K562 (cell line): ENCODE results near the gene CDIPT. TPM values are rescaled to one million over a fixed set of nuclear protein-coding genes. Genes with fewer than 3 reads are reported as not detected.

ENCODE experiments used
- AFF1 ChIP-seq, 2 experiments: fragments of 450-650 bp; IDR thresholded peaks; 2 replicates each; pipeline ENCODE4 v1.6.1; 2018; ENCODE audit warnings: mild to moderate bottlenecking in 2 of 2, low read depth in 1 of 2; ENCODE audit not compliant: partially characterized antibody in 2 of 2
- ARID2 ChIP-seq: fragments of 450-650 bp; IDR thresholded peaks from 2 replicates; pipeline ENCODE4 v1.6.1; 2017; ENCODE audit warnings: antibody characterized with exemption, mild to moderate bottlenecking
- MBD1 ChIP-seq: fragments of 250-450 bp; sonication (Bioruptor Pico); IDR thresholded peaks from 2 replicates; pipeline ENCODE4 v1.8.0; 2022; ENCODE audit warnings: inconsistent platforms
- POLR2B ChIP-seq: fragments of 450-650 bp; IDR thresholded peaks from 2 replicates; pipeline ENCODE4 v1.6.1; 2018; ENCODE audit warnings: low read depth; ENCODE audit not compliant: partially characterized antibody
- RBBP5 ChIP-seq: fragments of 200-600 bp; sonication (generic); IDR thresholded peaks from 2 replicates; pipeline ENCODE4 v1.6.1; 2012; ENCODE audit warnings: borderline replicate concordance, mild to moderate bottlenecking, low read length, control low read depth, inconsistent platforms; ENCODE audit not compliant: insufficient read depth, poor library complexity, severe bottlenecking
- ZBTB40 ChIP-seq, 2 experiments: fragments of 450-650 bp in 1 of 2; sonication (generic) in 1 of 2; formaldehyde crosslinking in 1 of 2; IDR thresholded peaks; 2 replicates each; pipeline versions ENCODE4 v1.7.1 to v1.9.0; 2016 to 2022; ENCODE audit warnings: inconsistent platforms in 1 of 2, mild to moderate bottlenecking in 1 of 2, missing genetic modification reagents in 1 of 2
- polyA plus RNA-seq, 8 experiments: library from polyadenylated mRNA; depleted of rRNA in 4 of 8; stranded (reverse) in 5 of 8; unstranded in 3 of 8; fragments of >200 nt; fragmentation: Nextera tagmentation in 2 of 8; fragmentation: Illumina TruSeq in 1 of 8; extraction: Ambion mirVana in 2 of 8; extraction: Trizol in 1 of 8; gene quantifications; 2 replicates each; pipeline versions ENCODE4 v1.2.1 to v1.2.3, GENCODE V29; 2011 to 2014; ENCODE audit warnings: inconsistent platforms in 1 of 8, missing spikeins in 1 of 8
- total RNA-seq, 7 experiments: library from RNA; depleted of rRNA in 6 of 7; stranded (reverse); fragments of >200 nt in 6 of 7; fragmentation: Illumina TruSeq in 2 of 7; extraction: Trizol in 2 of 7; gene quantifications; 2 replicates each; pipeline versions ENCODE4 v1.2.1 to v1.2.3, GENCODE V29; 2011 to 2021; ENCODE audit warnings: low replicate concordance in 1 of 7
- TF ChIP-seq, protein P1 (sequence below), 3 experiments: IDR thresholded peaks in 2 of 3; conservative IDR thresholded peaks in 1 of 3; 2 replicates each; pipeline ENCODE4 v1.5.1; 2011 to 2012; ENCODE audit warnings: low read length in 3 of 3, mild to moderate bottlenecking in 3 of 3, control low read depth in 2 of 3, improper control_type of control experiment in 1 of 3, inconsistent platforms in 1 of 3, low read depth in 1 of 3, mixed read lengths in 1 of 3, moderate library complexity in 1 of 3; ENCODE audit not compliant: insufficient read depth in 2 of 3

The CDIPT gene
- total and polyA plus RNA-seq, 9 of the 15 experiments (the other 6 are each of a cell fraction or from before 2014, with no cell fraction given), result 1.3 to 37.0 (median 23.0) TPM

GRCh38 chr16:29816694-29817441 is 46.2 kb downstream of the CDIPT start (continued):
- no peak for TF ChIP-seq ZBTB40 (IDR thresholded peaks at IDR 0.05)
- no peak for TF ChIP-seq ZBTB40 (CRISPR knock-in tag; IDR thresholded peaks at IDR 0.05)
- no peak for TF ChIP-seq MBD1 (CRISPR knock-in tag)
- TF ChIP-seq AFF1 (IDR thresholded peaks at IDR 0.05; ENCODE audit: low read depth in 1 of 2, partially characterized antibody in 2 of 2), result peak in 1 of 2 experiments; percentile 44
- no peak for TF ChIP-seq POLR2B
- 0 out of 2 replicates have a peak, but pooled peaks have one; percentile 29 for TF ChIP-seq ARID2
- TF ChIP-seq RBBP5, result peak; percentile 72
- TF ChIP-seq, protein P1, sequence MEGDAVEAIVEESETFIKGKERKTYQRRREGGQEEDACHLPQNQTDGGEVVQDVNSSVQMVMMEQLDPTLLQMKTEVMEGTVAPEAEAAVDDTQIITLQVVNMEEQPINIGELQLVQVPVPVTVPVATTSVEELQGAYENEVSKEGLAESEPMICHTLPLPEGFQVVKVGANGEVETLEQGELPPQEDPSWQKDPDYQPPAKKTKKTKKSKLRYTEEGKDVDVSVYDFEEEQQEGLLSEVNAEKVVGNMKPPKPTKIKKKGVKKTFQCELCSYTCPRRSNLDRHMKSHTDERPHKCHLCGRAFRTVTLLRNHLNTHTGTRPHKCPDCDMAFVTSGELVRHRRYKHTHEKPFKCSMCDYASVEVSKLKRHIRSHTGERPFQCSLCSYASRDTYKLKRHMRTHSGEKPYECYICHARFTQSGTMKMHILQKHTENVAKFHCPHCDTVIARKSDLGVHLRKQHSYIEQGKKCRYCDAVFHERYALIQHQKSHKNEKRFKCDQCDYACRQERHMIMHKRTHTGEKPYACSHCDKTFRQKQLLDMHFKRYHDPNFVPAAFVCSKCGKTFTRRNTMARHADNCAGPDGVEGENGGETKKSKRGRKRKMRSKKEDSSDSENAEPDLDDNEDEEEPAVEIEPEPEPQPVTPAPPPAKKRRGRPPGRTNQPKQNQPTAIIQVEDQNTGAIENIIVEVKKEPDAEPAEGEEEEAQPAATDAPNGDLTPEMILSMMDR (IDR thresholded peaks at IDR 0.05 in 2 of 3, conservative IDR thresholded peaks at IDR 0.05 in 1 of 3; ENCODE audit: insufficient read depth in 2 of 3, low read depth in 1 of 3, low read length in 3 of 3), result peak; percentile 12 to 48 (median 24); a peak in 2 of 6 replicates
